MM.1S (cell line): ENCODE measurements around the gene HIPK2.

ENCODE experiments used
- CTCF ChIP-seq: fragments of 300-600 bp; sonication (generic); IDR thresholded peaks from 2 replicates; pipeline ENCODE4 v1.5.1; 2016; ENCODE audit warnings: antibody characterized with exemption, low read length, mixed read lengths
- EZH2 ChIP-seq: fragments of 300-600 bp; sonication (generic); optimal IDR thresholded peaks from 2 replicates; pipeline ENCODE3; 2017; ENCODE audit warnings: low read depth, mild to moderate bottlenecking, antibody characterized with exemption, low read length, mixed read lengths

DNA sequence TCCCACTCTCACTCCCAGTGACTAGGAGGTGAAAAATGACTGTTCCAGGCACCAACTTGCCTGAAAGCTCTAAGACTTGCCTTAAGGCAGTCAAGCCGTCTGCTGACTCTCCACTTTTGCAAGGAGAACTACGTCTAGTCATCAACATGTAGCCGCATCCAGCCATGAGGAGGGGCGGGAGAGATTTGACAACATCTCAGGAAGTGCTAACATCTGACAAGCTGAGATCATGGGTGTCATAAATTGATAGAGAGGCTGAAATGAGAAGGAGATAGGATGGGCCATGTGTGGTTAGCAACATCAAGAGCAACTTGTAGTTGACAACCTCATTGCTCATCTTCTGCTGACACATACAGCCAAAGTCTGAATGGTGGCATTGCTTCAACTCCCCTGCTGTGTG is 42.3 kb upstream of the HIPK2 start:
- no peak for TF ChIP-seq CTCF
- TF ChIP-seq EZH2: no peak
